Measurements from ENCODE around the gene GPBP1. TPM values are rescaled to one million over a fixed set of nuclear protein-coding genes. Genes with fewer than 3 reads are reported as not detected.
A peak's percentile ranks its signal among the peaks of the same experiment; 100 is the strongest.

Gene GPBP1
- total RNA-seq (2021) = 108 and 112 TPM in 2 replicates
- long read RNA-seq, full-length matches to known transcripts = 126 of 690 reads
- long read RNA-seq, partial matches to known transcripts = 231 of 690 reads
- long read RNA-seq, other reads (novel, unspliced or antisense) = 333 of 690 reads

- peaks cover 29 to 35% of the 10 kb centered on the region in 2 experiments for H3K4me1 Mint-ChIP-seq
- Histone ChIP-seq H4K8ac (replicated peaks; ENCODE audit: insufficient read length, low read depth, low read length) (no peak within 1 kb of the TSS), H2BK120ac (ENCODE audit: low read depth, low read length, poor library complexity, severe bottlenecking) (peak within 1 kb of the TSS; percentile 96)
These were observed at the start of gene GPBP1 for GRCh38 chr5:57173319-57174127. GPBP1 (plus strand) TSS chr5:57174059; CDS start chr5:57214131, 40,072 bp downstream.

More at GRCh38 chr5:57173319-57174127, at the start of gene GPBP1:
- Histone ChIP-seq H3K4me1 (ENCODE audit: insufficient read depth, low read length) (no peaks in the 10 kb centered on the region), H3K79me1 (ENCODE audit: insufficient read depth, low read depth, low read length, poor library complexity, severe bottlenecking) (no peaks in the 10 kb centered on the region), H3K27ac (ENCODE audit: insufficient read length, low read depth, low read length) (peak within 1 kb of the TSS; percentile 92), H3K56ac (ENCODE audit: insufficient read length, low read depth, low read length) (peak within 1 kb of the TSS; percentile 41), H3K79me2 (ENCODE audit: insufficient read depth, low read length) (peaks cover 35% of the 10 kb centered on the region; the same call in 1 of the 2 replicates), H4K91ac (ENCODE audit: insufficient read length, low read depth, low read length) (peak within 1 kb of the TSS; percentile 89), H4K5ac (ENCODE audit: insufficient read length, low read depth, low read length) (peak within 1 kb of the TSS; percentile 60), H2AK5ac (ENCODE audit: insufficient read length, low read length) (no peak within 1 kb of the TSS), H3T11ph (ENCODE audit: low read length) (no peak within 1 kb of the TSS), H3K27me3 (ENCODE audit: insufficient read depth, low read length) (no peaks in the 10 kb centered on the region), H2BK20ac (ENCODE audit: low read depth, low read length, poor library complexity, severe bottlenecking) (no peak within 1 kb of the TSS), H2BK12ac (ENCODE audit: insufficient read length, low read depth, low read length) (peak within 1 kb of the TSS; percentile 6), H3K4me2 (ENCODE audit: insufficient read depth, insufficient read length, low read length) (peak within 1 kb of the TSS; percentile 69), H3K14ac (ENCODE audit: insufficient read depth, low read length) (peak within 1 kb of the TSS; percentile 94), H3K9me3 (ENCODE audit: control insufficient read depth, low read depth, low read length) (no peaks in the 10 kb centered on the region), H3K9ac (ENCODE audit: extremely low read depth, insufficient read length, low read length) (peak within 1 kb of the TSS; percentile 91), H3K4ac (ENCODE audit: low read depth, low read length) (peak within 1 kb of the TSS; percentile 61), H3K23me2 (ENCODE audit: insufficient read length, low read depth, low read length, poor library complexity, severe bottlenecking) (peaks cover 3% of the 10 kb centered on the region), H2BK5ac (ENCODE audit: insufficient read length, low read length) (peak within 1 kb of the TSS; percentile 25), H3K23ac (ENCODE audit: insufficient read length, low read depth, low read length) (no peak within 1 kb of the TSS), H4K20me1 (ENCODE audit: control insufficient read depth, insufficient read depth, insufficient read length) (no peaks in the 10 kb centered on the region), H3K18ac (ENCODE audit: insufficient read length, low read depth, low read length) (peak within 1 kb of the TSS; percentile 97), H2BK15ac (ENCODE audit: low read depth, low read length) (no peak within 1 kb of the TSS), H2AFZ (ENCODE audit: low read length) (no peak within 1 kb of the TSS)
- H3K4me3 Mint-ChIP-seq = peak within 1 kb of the TSS; percentile 98
- no peak for TF ChIP-seq CTCF (conservative IDR thresholded peaks at IDR 0.05)
- peaks cover 21 to 32% (median 29%) of the 10 kb centered on the region in 3 experiments for H3K36me3 Mint-ChIP-seq (ENCODE audit: insufficient read depth in 1 of 3, low read depth in 3 of 3)
- H3K27ac Mint-ChIP-seq = peak within 1 kb of the TSS; percentile 100
- H3K9me3 Mint-ChIP-seq = peaks cover 0 to 4% of the 10 kb centered on the region in 2 experiments; a peak in 2 of 5 replicates
- no CpG with 5 or more reads among the region's 83 CpGs for WGBS (ENCODE audit: extremely low coverage, insufficient read length, low lambda C conversion rate)
- H3K27me3 Mint-ChIP-seq (ENCODE audit: low read depth) = peaks cover 2% of the 10 kb centered on the region; the same call in 1 of the 2 replicates
- peak; percentile 96 for DNase-seq
